Right lobe of liver (tissue), 6 donors: ENCODE data around the gene NR6A1. TPM values are rescaled to one million over a fixed set of nuclear protein-coding genes. Genes with fewer than 3 reads are reported as not detected.

Source experiments
- ATAC-seq, 4 donors: fragments of 200-7000 bp; cut with Tn5 transposase; one replicate each; pipeline ENCODE4 v1.9.1; 2020; ENCODE audit warnings: mild to moderate bottlenecking in 4 of 4, moderate library complexity in 4 of 4
- DNase-seq, 3 donors: peaks; one replicate each; pipeline ENCODE4 v3.0.0-alpha.2; 2020
- H3K27ac ChIP-seq, 3 donors: fragments of 200-600 bp; one replicate each; pipeline ENCODE4 v1.8.0; 2022
- H3K27me3 ChIP-seq, 2 donors: fragments of 200-600 bp; one replicate each; pipeline ENCODE4 v1.8.0; 2022
- H3K36me3 ChIP-seq, 4 donors: fragments of 200-600 bp; sonication (generic) in 1 of 4; one replicate each; pipeline versions ENCODE4 v1.5.1 to v1.8.0; 2017 to 2022; ENCODE audit warnings: control low read depth in 1 of 4
- H3K4me1 ChIP-seq, 4 donors: fragments of 200-600 bp; sonication (generic) in 1 of 4; one replicate each; pipeline versions ENCODE4 v1.5.1 to v1.8.0; 2017 to 2022; ENCODE audit warnings: control low read depth in 1 of 4
- H3K4me3 ChIP-seq, 3 donors: fragments of 200-600 bp; one replicate each; pipeline ENCODE4 v1.8.0; 2022
- H3K9me3 ChIP-seq, 4 donors: fragments of 200-600 bp; sonication (generic) in 1 of 4; one replicate each; pipeline versions ENCODE4 v1.5.1 to v1.8.0; 2017 to 2022; ENCODE audit warnings: control low read depth in 1 of 4
- POLR2A ChIP-seq: fragments of 450-650 bp; IDR thresholded peaks from one replicate; pipeline ENCODE4 v1.6.1; 2017; ENCODE audit warnings: antibody characterized with exemption, mild to moderate bottlenecking
- WGBS: methylation state at CpG from one replicate; pipeline ENCODE4 v1.1.6; 2018; ENCODE audit warnings: low coverage, low lambda C conversion rate; ENCODE audit not compliant: insufficient coverage; ENCODE audit errors: missing lambda C conversion rate; 5-methylcytosine and 5-hydroxymethylcytosine counted together
- intact Hi-C, 2 donors: fragments of 100-400 bp; cut with DNase I; formaldehyde crosslinking; loops; one replicate each; pipeline versions ENCODE4 v1.11.2 to v1.14.1; 2022
- total RNA-seq, 6 experiments: library from RNA; depleted of rRNA in 2 of 6; stranded (reverse); fragments of >200 nt in 2 of 6; fragmentation: NEBNext Ultra II Directional in 3 of 6; extraction: Animal tissue kit (Norgen Biotek cat#: 25700) in 3 of 6; gene quantifications; one replicate each; pipeline versions ENCODE4 v1.1.0 to v1.2.4, GENCODE V29; 2016 to 2023
- TF ChIP-seq, protein P1 (sequence below), 4 donors: fragments of 200-600 bp in 3 of 4; fragments of 450-650 bp in 1 of 4; IDR thresholded peaks; one replicate each; pipeline versions ENCODE4 v1.5.1 to v1.8.0; 2016 to 2022; ENCODE audit warnings: antibody characterized with exemption in 4 of 4, mild to moderate bottlenecking in 2 of 4
- donor health status: DM: no; HTN: yes; CAD: no.
- donor health status: DM: no; HTN: no; CAD: no.
- donor health status: DM: no; HTN: no; CAD: no.
- donor health status: DM: no; HTN: yes; CAD: no.
- donor health status: DM: no; HTN: yes; CAD: no.

NR6A1 gene
- total RNA-seq, 6 experiments from 2014 or later, result 1.3 to 3.6 (median 1.9) TPM

DNA sequence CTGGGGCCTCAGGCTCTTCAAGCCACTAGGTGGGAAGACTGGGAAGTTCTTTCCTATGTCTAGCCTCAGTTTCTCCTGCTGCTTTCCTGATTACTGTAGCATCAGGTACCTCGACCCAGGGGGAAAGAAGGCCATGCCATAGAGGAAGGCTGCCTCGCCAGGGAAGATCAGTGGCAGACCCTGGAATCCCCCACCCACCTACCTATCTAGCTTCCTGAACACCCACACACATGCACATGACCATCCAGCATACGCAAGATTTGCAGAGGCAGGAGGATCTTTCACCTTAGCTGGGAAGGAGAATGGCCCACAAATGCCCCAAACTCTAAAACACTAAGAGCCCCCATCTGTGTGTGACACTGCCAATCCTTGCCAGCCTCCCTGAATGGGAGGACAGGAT, 271.9 kb downstream of the NR6A1 start:
- TF ChIP-seq, protein P1, sequence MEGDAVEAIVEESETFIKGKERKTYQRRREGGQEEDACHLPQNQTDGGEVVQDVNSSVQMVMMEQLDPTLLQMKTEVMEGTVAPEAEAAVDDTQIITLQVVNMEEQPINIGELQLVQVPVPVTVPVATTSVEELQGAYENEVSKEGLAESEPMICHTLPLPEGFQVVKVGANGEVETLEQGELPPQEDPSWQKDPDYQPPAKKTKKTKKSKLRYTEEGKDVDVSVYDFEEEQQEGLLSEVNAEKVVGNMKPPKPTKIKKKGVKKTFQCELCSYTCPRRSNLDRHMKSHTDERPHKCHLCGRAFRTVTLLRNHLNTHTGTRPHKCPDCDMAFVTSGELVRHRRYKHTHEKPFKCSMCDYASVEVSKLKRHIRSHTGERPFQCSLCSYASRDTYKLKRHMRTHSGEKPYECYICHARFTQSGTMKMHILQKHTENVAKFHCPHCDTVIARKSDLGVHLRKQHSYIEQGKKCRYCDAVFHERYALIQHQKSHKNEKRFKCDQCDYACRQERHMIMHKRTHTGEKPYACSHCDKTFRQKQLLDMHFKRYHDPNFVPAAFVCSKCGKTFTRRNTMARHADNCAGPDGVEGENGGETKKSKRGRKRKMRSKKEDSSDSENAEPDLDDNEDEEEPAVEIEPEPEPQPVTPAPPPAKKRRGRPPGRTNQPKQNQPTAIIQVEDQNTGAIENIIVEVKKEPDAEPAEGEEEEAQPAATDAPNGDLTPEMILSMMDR (IDR thresholded peaks at IDR 0.05), result no peak
- TF ChIP-seq POLR2A, result no peak
- H3K27me3 ChIP-seq, result peaks cover 0 to 17% of the 10 kb centered on the region in 2 donors
- no peak overlapping the region for H3K4me3 ChIP-seq
- no peak overlapping the region for H3K27ac ChIP-seq
- peaks cover 0 to 7% (median 2%) of the 10 kb centered on the region in 4 donors for H3K4me1 ChIP-seq
- ATAC-seq, result no peak
- intact Hi-C loops, result no loop called here
- WGBS, result no CpG with 5 or more reads among the region's 3 CpGs
- no peaks in the 10 kb centered on the region for H3K9me3 ChIP-seq
- no peak for DNase-seq
- no peaks in the 10 kb centered on the region for H3K36me3 ChIP-seq

- peaks cover 0 to 5% (median 0%) of the 10 kb centered on the region in 4 donors for H3K4me1 ChIP-seq
- no peak for TF ChIP-seq POLR2A
- TF ChIP-seq, protein P1 (IDR thresholded peaks at IDR 0.05), result no peak
- H3K4me3 ChIP-seq, result no peak overlapping the region
- no peaks in the 10 kb centered on the region for H3K36me3 ChIP-seq
- no peak overlapping the region for H3K27ac ChIP-seq
- intact Hi-C loops, result no loop called here
- DNase-seq (no peak), ATAC-seq (no peak)
- peaks cover 0 to 13% of the 10 kb centered on the region in 2 donors for H3K27me3 ChIP-seq
- 20% methylated on average over 1 of the region's 15 CpGs for WGBS
- H3K9me3 ChIP-seq, result no peaks in the 10 kb centered on the region
These were observed 272.5 kb downstream of the NR6A1 start for GRCh38 chr9:124498499-124499146.

DNA sequence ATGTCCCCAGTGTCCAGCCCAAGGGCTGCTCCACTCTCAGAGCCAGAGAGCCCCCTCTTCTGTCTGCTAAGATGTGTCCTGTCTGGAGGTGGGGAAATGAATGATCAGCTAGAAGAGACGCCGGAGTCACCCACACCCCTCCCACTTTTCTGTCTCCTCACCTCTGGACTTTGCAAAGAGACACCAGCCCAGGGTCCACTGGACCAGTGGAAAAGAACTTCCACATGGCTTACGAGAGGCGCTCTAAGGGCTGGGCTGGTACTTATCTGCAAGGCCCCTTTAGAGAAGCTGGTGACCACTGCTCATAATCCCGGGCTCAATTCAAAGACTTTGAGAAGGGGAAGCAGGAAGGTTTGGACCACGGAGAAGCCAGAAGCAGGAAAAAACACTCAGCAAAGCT, 273.1 kb downstream of the NR6A1 start:
- 64% methylated on average over 6 of the region's 6 CpGs for WGBS

DNA sequence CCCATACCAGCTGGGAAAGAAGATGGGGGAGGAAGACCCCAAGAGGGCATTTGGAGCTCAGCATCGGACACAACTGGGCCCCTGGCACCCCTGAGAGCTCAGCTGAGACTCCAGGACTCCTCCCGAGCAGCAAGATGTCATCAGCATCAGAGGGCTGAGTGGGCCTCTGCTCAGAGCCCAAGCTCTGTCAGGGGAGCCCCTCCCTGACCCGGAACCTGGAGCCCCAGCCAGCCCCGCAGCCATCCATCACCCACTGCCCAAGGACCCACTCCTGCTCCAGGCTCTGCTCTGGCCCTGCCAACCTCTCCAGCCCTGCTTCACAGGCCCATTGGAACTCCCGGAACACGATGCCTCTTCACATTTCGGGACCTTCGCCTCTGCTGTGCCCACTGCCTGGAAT, 273.7 kb downstream of the NR6A1 start:
- no peak overlapping the region for H3K4me3 ChIP-seq
- no peak for DNase-seq
- ATAC-seq, result no peak
- 86% methylated on average over 4 of the region's 8 CpGs for WGBS
- no peaks in the 10 kb centered on the region for H3K36me3 ChIP-seq
- peaks cover 0 to 5% (median 0%) of the 10 kb centered on the region in 4 donors for H3K4me1 ChIP-seq
- intact Hi-C loops, result no loop called here
- TF ChIP-seq, protein P1 (IDR thresholded peaks at IDR 0.05), result no peak
- no peak for TF ChIP-seq POLR2A
- no peak overlapping the region for H3K27ac ChIP-seq
- H3K9me3 ChIP-seq, result no peaks in the 10 kb centered on the region
- peaks cover 0 to 1% of the 10 kb centered on the region in 2 donors for H3K27me3 ChIP-seq

More for the DNA sequence above, 273.1 kb downstream of the NR6A1 start:
- TF ChIP-seq POLR2A, result no peak
- TF ChIP-seq, protein P1 (IDR thresholded peaks at IDR 0.05), result no peak
- no peak for ATAC-seq
- no peaks in the 10 kb centered on the region for H3K36me3 ChIP-seq
- no peak overlapping the region for H3K4me3 ChIP-seq
- no peak overlapping the region for H3K27ac ChIP-seq
- intact Hi-C loops, result no loop called here
- H3K9me3 ChIP-seq, result no peaks in the 10 kb centered on the region
- peaks cover 0 to 5% (median 0%) of the 10 kb centered on the region in 4 donors for H3K4me1 ChIP-seq
- H3K27me3 ChIP-seq, result peaks cover 0 to 7% of the 10 kb centered on the region in 2 donors
- no peak for DNase-seq
